PC-9 (cell line): ENCODE data around the gene CKAP2. TPM values are rescaled to one million over a fixed set of nuclear protein-coding genes. Genes with fewer than 3 reads are reported as not detected.
"Not testable (repeated sequence)": the region's sequence is repeated elsewhere in the genome, so short reads cannot be mapped to it uniquely, and the experiment has no call there.

ENCODE experiments used
- BruUV-seq: library from RNA; stranded (reverse); fragments of 400-500 nt; replicated peaks from 2 replicates; lab custom pipeline; 2021; lab: Mats Ljungman, UMichigan
- CTCF ChIA-PET: fragments of 300-600 bp; sonication (Branson Sonifier 250); formaldehyde crosslinking; loops from one replicate; lab custom pipeline; 2022; ENCODE audit warnings: antibody characterized with exemption; lab: Charles Lee
- POLR2A ChIA-PET: fragments of 300-600 bp; sonication (Branson Sonifier 250); formaldehyde crosslinking; loops from one replicate; lab custom pipeline; 2022; ENCODE audit warnings: antibody characterized with exemption; ENCODE audit not compliant: unreplicated experiment; lab: Charles Lee
- DNase-seq, 2 experiments: peaks; one replicate each; pipeline versions ENCODE4 v3.0.0 to v3.0.0-alpha.2; 2015 to 2022; ENCODE audit warnings: mixed read lengths in 1 of 2
- H2AFZ ChIP-seq: fragments of 200-600 bp; sonication (generic); 2 replicates; pipeline ENCODE4 v1.8.1; 2017; ENCODE audit warnings: antibody characterized with exemption
- H3F3A ChIP-seq: fragments of 200-600 bp; sonication (generic); 2 replicates; pipeline ENCODE4 v1.8.1; 2017; ENCODE audit warnings: antibody characterized with exemption, mild to moderate bottlenecking, low read depth; ENCODE audit not compliant: insufficient read depth
- H3K27ac ChIP-seq: fragments of 200-600 bp; sonication (generic); 2 replicates; pipeline ENCODE4 v1.6.1; 2016; ENCODE audit warnings: mixed run types
- H3K27me3 ChIP-seq: fragments of 200-600 bp; sonication (generic); 2 replicates; pipeline ENCODE4 v1.6.1; 2016; ENCODE audit warnings: low read depth, mixed run types; ENCODE audit not compliant: insufficient read depth
- H3K36me3 ChIP-seq: fragments of 200-600 bp; sonication (generic); 2 replicates; pipeline ENCODE4 v1.6.1; 2016; ENCODE audit warnings: low read depth, mixed run types
- H3K4me1 ChIP-seq: fragments of 200-600 bp; sonication (generic); replicated peaks from 2 replicates; pipeline ENCODE4 v1.6.1; 2016; ENCODE audit warnings: mixed run types; ENCODE audit not compliant: insufficient read depth
- H3K4me2 ChIP-seq: fragments of 200-600 bp; sonication (generic); 2 replicates; pipeline ENCODE4 v1.6.1; 2017; ENCODE audit warnings: mixed run types
- H3K4me3 ChIP-seq: fragments of 200-600 bp; sonication (generic); 2 replicates; pipeline ENCODE4 v1.6.1; 2016; ENCODE audit warnings: mixed run types
- H3K79me2 ChIP-seq: fragments of 200-600 bp; sonication (generic); 2 replicates; pipeline ENCODE4 v1.6.1; 2017; ENCODE audit warnings: low read depth, mixed run types
- H3K9me2 ChIP-seq: fragments of 200-600 bp; sonication (generic); 2 replicates; pipeline ENCODE4 v1.8.1; 2017; ENCODE audit warnings: mild to moderate bottlenecking; ENCODE audit not compliant: insufficient read depth
- H3K9me3 ChIP-seq: fragments of 200-600 bp; sonication (generic); 2 replicates; pipeline ENCODE4 v1.8.1; 2016; ENCODE audit warnings: low read depth; ENCODE audit not compliant: insufficient read depth
- H4K20me1 ChIP-seq: fragments of 200-600 bp; sonication (generic); 2 replicates; pipeline ENCODE4 v1.8.1; 2017; ENCODE audit not compliant: insufficient read depth
- EZH2 ChIP-seq: fragments of 200-600 bp; sonication (generic); IDR thresholded peaks from 2 replicates; pipeline ENCODE4 v1.8.0; 2017; ENCODE audit warnings: antibody characterized with exemption, low read depth
- intact Hi-C: fragments of 100-400 bp; cut with micrococcal nuclease; formaldehyde crosslinking; loops from one replicate; pipeline ENCODE4 v1.10.0; 2022; ENCODE audit not compliant: unreplicated experiment
- total RNA-seq: library from RNA; stranded (reverse); gene quantifications from 2 replicates; pipeline ENCODE4 v1.2.3, GENCODE V29; 2021
- TF ChIP-seq, protein P1 (sequence below): fragments of 200-600 bp; sonication (generic); conservative IDR thresholded peaks from 2 replicates; pipeline ENCODE4 v1.6.1; 2017; ENCODE audit warnings: mixed run types, antibody characterized with exemption, mild to moderate bottlenecking, moderate library complexity

The CKAP2 gene
- total RNA-seq, 1 experiment from 2014 or later = 91.3 TPM

DNA sequence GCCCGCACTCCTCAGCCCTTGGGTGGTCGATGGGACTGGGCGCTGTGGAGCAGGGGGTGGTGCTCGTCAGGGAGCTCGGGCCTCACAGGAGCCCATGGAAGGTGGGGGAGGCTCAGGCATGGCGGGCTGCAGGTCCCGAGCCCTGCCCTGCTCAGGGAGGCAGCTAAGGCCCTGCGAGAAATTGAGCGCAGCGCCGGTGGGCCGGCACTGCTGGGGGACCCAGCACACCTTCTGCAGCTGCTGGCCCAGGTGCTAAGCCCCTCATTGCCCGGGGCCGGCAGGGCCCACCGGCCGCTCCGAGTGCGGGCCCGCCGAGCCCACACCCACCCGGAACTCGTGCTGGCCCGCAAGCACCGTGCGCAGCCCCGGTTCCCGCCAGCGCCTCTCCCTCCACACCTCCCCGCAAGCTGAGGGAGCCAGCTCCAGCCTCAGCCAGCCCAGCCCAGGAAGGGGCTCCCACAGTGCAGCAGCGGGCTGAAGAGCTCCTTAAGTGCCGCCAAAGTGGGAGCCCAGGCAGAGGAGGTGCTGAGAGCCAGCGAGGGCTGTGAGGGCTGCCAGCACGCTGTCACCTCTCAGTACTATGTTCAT lies 47.1 kb upstream of the CKAP2 start:
- H4K20me1 ChIP-seq, DNase-seq, H3K4me1 ChIP-seq, intact Hi-C loops, H3K36me3 ChIP-seq, H3K79me2 ChIP-seq, H3K27me3 ChIP-seq, H3K4me3 ChIP-seq, BruUV-seq, CTCF ChIA-PET, POLR2A ChIA-PET, H3F3A ChIP-seq, H2AFZ ChIP-seq, H3K9me3 ChIP-seq, H3K4me2 ChIP-seq, H3K9me2 ChIP-seq, H3K27ac ChIP-seq: not testable (repeated sequence)

- Histone ChIP-seq H3K27me3 (no peaks in the 10 kb centered on the region), H3K9me2 (no peaks in the 10 kb centered on the region), H4K20me1 (no peaks in the 10 kb centered on the region), H3K36me3 (peaks cover 5% of the 10 kb centered on the region), H3K4me3 (no peak overlapping the region), H2AFZ (no peak overlapping the region), H3K4me2 (no peak overlapping the region), H3K9me3 (no peaks in the 10 kb centered on the region), H3F3A (peaks cover 2% of the 10 kb centered on the region; the same call in 1 of the 2 replicates), H3K4me1 (no peaks in the 10 kb centered on the region), H3K79me2 (no peaks in the 10 kb centered on the region), H3K27ac (no peak overlapping the region)
- no peak for DNase-seq
- ChIA-PET CTCF (no interaction called here), POLR2A (no interaction called here)
- no TSS peak for BruUV-seq
- intact Hi-C loops = no loop called here
- TF ChIP-seq, protein P1, sequence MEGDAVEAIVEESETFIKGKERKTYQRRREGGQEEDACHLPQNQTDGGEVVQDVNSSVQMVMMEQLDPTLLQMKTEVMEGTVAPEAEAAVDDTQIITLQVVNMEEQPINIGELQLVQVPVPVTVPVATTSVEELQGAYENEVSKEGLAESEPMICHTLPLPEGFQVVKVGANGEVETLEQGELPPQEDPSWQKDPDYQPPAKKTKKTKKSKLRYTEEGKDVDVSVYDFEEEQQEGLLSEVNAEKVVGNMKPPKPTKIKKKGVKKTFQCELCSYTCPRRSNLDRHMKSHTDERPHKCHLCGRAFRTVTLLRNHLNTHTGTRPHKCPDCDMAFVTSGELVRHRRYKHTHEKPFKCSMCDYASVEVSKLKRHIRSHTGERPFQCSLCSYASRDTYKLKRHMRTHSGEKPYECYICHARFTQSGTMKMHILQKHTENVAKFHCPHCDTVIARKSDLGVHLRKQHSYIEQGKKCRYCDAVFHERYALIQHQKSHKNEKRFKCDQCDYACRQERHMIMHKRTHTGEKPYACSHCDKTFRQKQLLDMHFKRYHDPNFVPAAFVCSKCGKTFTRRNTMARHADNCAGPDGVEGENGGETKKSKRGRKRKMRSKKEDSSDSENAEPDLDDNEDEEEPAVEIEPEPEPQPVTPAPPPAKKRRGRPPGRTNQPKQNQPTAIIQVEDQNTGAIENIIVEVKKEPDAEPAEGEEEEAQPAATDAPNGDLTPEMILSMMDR = no peak
- TF ChIP-seq EZH2 = no peak
Measured at GRCh38 chr13:52411629-52412028, 43.6 kb upstream of the CKAP2 start.

DNA sequence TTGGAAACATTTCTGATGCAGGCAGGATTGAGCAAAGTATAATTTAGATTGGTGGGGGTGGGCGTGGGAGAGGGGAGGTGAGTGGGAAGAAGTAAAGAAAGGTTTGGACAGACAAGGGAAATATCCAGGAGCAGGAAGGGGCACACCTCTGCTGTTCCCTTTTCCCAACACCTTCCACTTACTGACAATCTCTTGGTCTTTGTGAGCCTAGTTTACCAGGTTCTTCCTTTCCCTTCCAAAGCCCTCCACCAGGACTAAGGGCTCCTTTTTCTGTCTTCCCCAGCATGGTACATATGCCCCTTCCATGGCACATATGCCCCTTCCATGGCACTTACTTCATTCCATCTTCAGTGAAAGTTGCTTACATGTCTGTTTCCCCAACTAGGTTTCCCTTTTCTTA lies 43.1 kb upstream of the CKAP2 start:
- no peak overlapping the region for H3K4me2 ChIP-seq

More for the DNA sequence above, 43.1 kb upstream of the CKAP2 start:
- no peaks in the 10 kb centered on the region for H3K79me2 ChIP-seq
- H3K27ac ChIP-seq = no peak overlapping the region
- no peak for DNase-seq
- BruUV-seq = no TSS peak
- H3K9me3 ChIP-seq = no peaks in the 10 kb centered on the region
- POLR2A ChIA-PET = no interaction called here
- no peaks in the 10 kb centered on the region for H4K20me1 ChIP-seq
- peaks cover 2% of the 10 kb centered on the region; the same call in 1 of the 2 replicates for H3F3A ChIP-seq
- no peak overlapping the region for H2AFZ ChIP-seq
- H3K4me1 ChIP-seq = no peaks in the 10 kb centered on the region
- TF ChIP-seq EZH2 = no peak
- TF ChIP-seq, protein P1 = no peak
- intact Hi-C loops = no loop called here
- peaks cover 5% of the 10 kb centered on the region for H3K36me3 ChIP-seq
- no peak overlapping the region for H3K4me3 ChIP-seq
- CTCF ChIA-PET = no interaction called here
- no peaks in the 10 kb centered on the region for H3K9me2 ChIP-seq
- no peaks in the 10 kb centered on the region for H3K27me3 ChIP-seq
